ENCODE measurements around the gene EIF4EBP3. TPM values are rescaled to one million over a fixed set of nuclear protein-coding genes. Genes with fewer than 3 reads are reported as not detected.

Gene EIF4EBP3
- total and polyA plus RNA-seq, 2 donors (not counting 3 experiments of a cell fraction or from before 2014, with no cell fraction given), result 3.7 to 7.6 TPM

DNA sequence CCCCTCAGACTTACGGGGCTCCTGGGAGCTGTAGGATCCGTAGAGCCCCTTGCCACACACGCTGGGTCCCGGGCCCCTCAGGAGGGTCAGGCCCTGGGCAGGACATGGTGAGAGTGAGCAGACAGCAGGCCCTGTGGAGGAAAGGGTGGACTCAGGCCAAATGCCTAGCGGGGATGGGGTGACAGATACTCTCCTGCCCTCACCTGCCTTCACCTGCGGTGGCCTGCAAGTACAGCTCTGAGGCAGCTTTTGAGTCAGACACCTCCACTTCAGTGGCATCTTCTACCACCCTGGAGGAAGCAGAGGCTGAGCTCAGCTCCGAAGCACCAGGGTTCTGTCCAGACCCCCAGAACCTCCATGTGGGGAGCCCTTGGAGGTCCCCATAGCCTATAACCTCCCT is 43.4 kb downstream of the EIF4EBP3 start:
- DNase-seq (ENCODE audit: low read depth, low spot score) (no peak), FAIRE-seq (no peak)
- Histone ChIP-seq H2AFZ (ENCODE audit: low read depth, low read length) (no peak overlapping the region), H3K4me2 (ENCODE audit: insufficient read depth, low read length) (no peak overlapping the region), H4K20me1 (replicated peaks; ENCODE audit: control insufficient read depth, extremely low read depth, insufficient read depth, low read length) (no peaks in the 10 kb centered on the region), H3K27ac (ENCODE audit: insufficient read depth, low read depth, low read length) (no peak overlapping the region), H3K27me3 (ENCODE audit: control insufficient read depth in 2 of 2, insufficient read depth in 2 of 2, low read length in 2 of 2) (no peaks in the 10 kb centered on the region), H3K9ac (replicated peaks; ENCODE audit: extremely low read depth, insufficient read depth, low read length) (no peak overlapping the region), H3K4me1 (ENCODE audit: control insufficient read depth, extremely low read depth, insufficient read depth, low read length) (peaks cover 23% of the 10 kb centered on the region), H3K9me1 (replicated peaks; ENCODE audit: control insufficient read depth, extremely low read depth, insufficient read depth, low read length) (no peaks in the 10 kb centered on the region), H3K9me3 (replicated peaks; ENCODE audit: control insufficient read depth, insufficient read depth, low read length) (no peaks in the 10 kb centered on the region), H3K79me2 (ENCODE audit: control insufficient read depth, insufficient read depth, low read length) (no peaks in the 10 kb centered on the region), H3K4me3 (replicated peaks in 1 of 3; ENCODE audit: insufficient read depth in 1 of 3, low read depth in 1 of 3, low read length in 3 of 3) (no peak overlapping the region), H3K36me3 (ENCODE audit: control insufficient read depth in 2 of 2, extremely low read depth in 1 of 2, insufficient read depth in 2 of 2, low read length in 2 of 2) (no peaks in the 10 kb centered on the region)
- dilution Hi-C loops (cut with MboI; ENCODE audit: extremely low pct_ligation_motif_present, low sequenced_read_pairs), result no loop called here
- intact Hi-C loops (cut with micrococcal nuclease), result no loop called here
- BruUV-seq (replicated peaks), result no TSS peak
- CTCF ChIA-PET, result no interaction called here
- POLR2A ChIA-PET, result interaction anchor here (1.2 kb wide), 1 partner anchor 57 kb away, joined by 3 read pairs; the partner anchor contains the start of genes IK and NDUFA2
- TF ChIP-seq CTCF (IDR thresholded peaks at IDR 0.05; ENCODE audit: extremely low read depth in 1 of 2, insufficient read depth in 1 of 2, low read depth in 1 of 2, low read length in 2 of 2) (no peak), MAX (IDR thresholded peaks at IDR 0.05; ENCODE audit: insufficient read depth, insufficient read length) (no peak), POLR2AphosphoS5 (IDR thresholded peaks at IDR 0.05; ENCODE audit: insufficient read depth, low read depth, low read length) (no peak), JUN (IDR thresholded peaks at IDR 0.05; ENCODE audit: borderline replicate concordance, insufficient read depth, insufficient read length, low read depth) (no peak), MYC (IDR thresholded peaks at IDR 0.05; ENCODE audit: low read depth, low read length) (no peak), EZH2 (IDR thresholded peaks at IDR 0.05; ENCODE audit: borderline replicate concordance, low read depth, low read length, severe bottlenecking) (no peak), GATA2 (IDR thresholded peaks at IDR 0.05; ENCODE audit: insufficient read depth, insufficient read length, low read depth, low read length) (no peak), POLR2A (IDR thresholded peaks at IDR 0.05; ENCODE audit: low read depth, low read length) (no peak), FOS (IDR thresholded peaks at IDR 0.05; ENCODE audit: borderline replicate concordance, insufficient read depth, low read length) (no peak)

Measured in endothelial cell of umbilical vein (primary cell).